HG03442 (cell line): ENCODE results near the gene NUP210.
"Not testable (repeated sequence)": the region's sequence is repeated elsewhere in the genome, so short reads cannot be mapped to it uniquely, and the experiment has no call there.

Experiments used
- ATAC-seq: cut with Tn5 transposase; IDR thresholded peaks from one replicate; pipeline ENCODE4 v1.9.1; 2021; ENCODE audit warnings: mild to moderate bottlenecking, moderate library complexity; ENCODE audit not compliant: unreplicated experiment

NUP210 gene

GRCh38 chr3:13430411-13430875, 10.3 kb upstream of the NUP210 start:
- ATAC-seq = not testable (repeated sequence)

GRCh38 chr3:13429631-13430291, 9.6 kb upstream of the NUP210 start:
- ATAC-seq = no peak

GRCh38 chr3:13428678-13429077, 8.6 kb upstream of the NUP210 start:
- not testable (repeated sequence) for ATAC-seq

GRCh38 chr3:13427662-13428603, 7.8 kb upstream of the NUP210 start:
- no peak for ATAC-seq

GRCh38 chr3:13426591-13426990, 6.5 kb upstream of the NUP210 start:
- ATAC-seq = no peak

GRCh38 chr3:13425689-13426088, 5.6 kb upstream of the NUP210 start:
- ATAC-seq = no peak

GRCh38 chr3:13424865-13425617, 4.9 kb upstream of the NUP210 start:
- ATAC-seq = no peak

- no peak for ATAC-seq
Observed at GRCh38 chr3:13424141-13424844, 4.2 kb upstream of the NUP210 start.

- no peak for ATAC-seq
Observed at GRCh38 chr3:13420831-13421765, 976 bp upstream of the NUP210 start.

GRCh38 chr3:13419505-13420044, 547 bp downstream of the NUP210 start:
- peak; percentile 29 for ATAC-seq

- no peak for ATAC-seq
Observed at GRCh38 chr3:13417166-13417947, 2.8 kb downstream of the NUP210 start.

- no peak for ATAC-seq
Observed at GRCh38 chr3:13415997-13416793, 3.9 kb downstream of the NUP210 start.

- no peak for ATAC-seq
Observed at GRCh38 chr3:13415236-13415986, 4.7 kb downstream of the NUP210 start.

- peak; percentile 88 for ATAC-seq
Observed at GRCh38 chr3:13414040-13414729, 5.9 kb downstream of the NUP210 start.

- ATAC-seq = no peak
Observed at GRCh38 chr3:13411186-13411860, 8.8 kb downstream of the NUP210 start.

- no peak for ATAC-seq
Observed at GRCh38 chr3:13408890-13409289, 11.2 kb downstream of the NUP210 start.
